ENCODE data around the gene CHCHD4.
A peak's percentile ranks its signal among the peaks of the same experiment; 100 is the strongest.

Gene CHCHD4

GRCh38 chr3:14124615-14125192, at the start of gene CHCHD4, which contains the start of gene TMEM43:
Gene CHCHD4 (minus strand): TSS chr3:14124870. CDS start chr3:14124676, 194 bp downstream.
Gene TMEM43 (plus strand): TSS chr3:14125052. CDS start chr3:14125194, 142 bp downstream.
- DNase-seq (ENCODE audit: low read depth): peak; percentile 99

- DNase-seq (ENCODE audit: low read depth): no peak
Observed at GRCh38 chr3:14172496-14172895, 47.8 kb upstream of the CHCHD4 start.

GRCh38 chr3:14170531-14171159, 46.0 kb upstream of the CHCHD4 start:
- peak; percentile 59 for DNase-seq (ENCODE audit: low read depth)

GRCh38 chr3:14169871-14170270, 45.2 kb upstream of the CHCHD4 start:
- DNase-seq (ENCODE audit: low read depth): no peak

DNA sequence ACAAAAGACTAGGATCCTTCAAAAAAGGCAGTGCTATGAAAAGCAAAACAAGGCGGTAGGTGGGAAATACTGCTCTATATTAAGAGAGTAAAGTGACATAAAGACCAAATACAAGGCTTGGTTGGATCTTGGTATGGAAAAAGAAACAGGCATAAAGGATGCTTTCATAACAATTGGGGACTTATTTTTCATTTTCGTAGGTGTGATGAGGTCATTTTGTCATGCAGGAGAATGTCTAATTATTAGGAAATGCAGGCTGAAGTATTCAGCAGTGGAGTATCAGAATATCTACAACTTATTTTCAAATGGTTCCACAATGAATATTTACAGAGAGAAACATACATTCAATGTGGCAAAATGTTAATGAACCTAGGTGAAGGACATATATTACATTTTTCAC, 44.8 kb upstream of the CHCHD4 start:
- DNase-seq (ENCODE audit: low read depth): no peak

- peak; percentile 60 for DNase-seq (ENCODE audit: low read depth)
Observed at GRCh38 chr3:14166877-14167603, 42.4 kb upstream of the CHCHD4 start.

GRCh38 chr3:14162178-14162577, 37.5 kb upstream of the CHCHD4 start:
- no peak for DNase-seq (ENCODE audit: low read depth)

- DNase-seq (ENCODE audit: low read depth): no peak
Observed at GRCh38 chr3:14161282-14161681, 36.6 kb upstream of the CHCHD4 start.

DNA sequence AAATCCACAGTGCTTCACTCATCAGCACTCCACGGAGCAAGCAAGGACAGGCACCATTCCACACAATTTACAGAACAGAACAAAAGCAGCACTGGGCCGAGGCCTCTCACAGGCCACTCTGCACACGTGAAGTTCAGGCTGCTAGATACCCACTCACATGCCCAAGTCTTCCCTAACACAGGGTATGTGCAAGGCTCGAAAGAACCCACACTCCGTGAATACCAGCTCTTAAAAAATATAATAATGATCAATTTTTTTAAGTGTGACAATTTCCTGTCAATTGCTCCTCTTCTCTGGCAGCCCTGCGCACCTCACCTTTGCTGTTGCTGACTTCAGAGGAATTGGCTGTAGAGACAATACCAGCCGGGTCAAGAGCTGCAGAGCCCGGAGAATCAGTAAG, 34.8 kb upstream of the CHCHD4 start:
- DNase-seq (ENCODE audit: low read depth): no peak

DNA sequence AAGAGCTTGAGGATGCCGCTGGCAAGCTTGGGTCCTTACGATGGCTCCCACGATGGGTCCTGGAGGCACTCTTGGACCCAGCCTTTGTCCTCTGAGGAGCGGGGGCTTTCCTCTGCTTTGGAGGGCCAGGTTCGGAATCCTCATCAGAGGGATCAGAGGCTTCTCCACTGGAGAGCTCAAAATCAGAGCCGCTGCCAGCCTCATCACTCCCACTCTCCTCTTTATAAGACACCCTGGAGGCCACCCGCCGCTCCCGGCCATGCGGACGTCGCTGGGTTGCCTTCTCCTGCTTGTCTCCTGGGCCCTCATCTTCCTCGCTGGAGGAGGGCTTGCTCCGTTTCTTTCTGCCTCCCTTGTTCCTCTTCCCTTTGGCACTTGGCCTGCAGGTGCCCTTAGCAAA, 33.7 kb upstream of the CHCHD4 start:
- DNase-seq (ENCODE audit: low read depth): no peak

GRCh38 chr3:14157951-14158350, 33.3 kb upstream of the CHCHD4 start:
- DNase-seq (ENCODE audit: low read depth): no peak

- no peak for DNase-seq (ENCODE audit: low read depth)
Observed at GRCh38 chr3:14156843-14157561, 32.3 kb upstream of the CHCHD4 start.

GRCh38 chr3:14156201-14156600, 31.5 kb upstream of the CHCHD4 start:
- no peak for DNase-seq (ENCODE audit: low read depth)

- DNase-seq (ENCODE audit: low read depth): no peak
Observed at GRCh38 chr3:14154895-14155440, 30.3 kb upstream of the CHCHD4 start.

GRCh38 chr3:14154276-14154675, 29.6 kb upstream of the CHCHD4 start:
- no peak for DNase-seq (ENCODE audit: low read depth)

GRCh38 chr3:14153663-14154062, 29.0 kb upstream of the CHCHD4 start:
- DNase-seq (ENCODE audit: low read depth): no peak

DNA sequence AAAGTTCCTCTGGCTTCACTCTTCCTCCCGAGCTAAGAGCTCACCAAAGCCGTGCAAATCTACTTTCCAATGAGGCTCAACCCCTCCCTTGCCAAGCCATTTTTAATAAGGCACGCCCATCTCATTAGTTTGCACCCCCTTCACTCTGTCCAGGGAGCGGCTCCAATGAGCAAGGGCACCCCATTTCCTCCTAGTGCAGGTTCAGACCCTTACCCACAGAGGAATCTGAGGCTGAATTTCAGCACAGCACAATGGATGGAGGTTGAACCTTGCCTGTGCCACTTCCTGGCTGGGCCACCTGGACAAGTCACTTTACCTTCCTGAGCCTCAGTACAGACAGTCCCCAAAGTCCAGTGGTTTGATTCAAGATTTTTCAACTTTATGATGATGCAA, 28.3 kb upstream of the CHCHD4 start:
- no peak for DNase-seq (ENCODE audit: low read depth)

- DNase-seq (ENCODE audit: low read depth): no peak
Observed at GRCh38 chr3:14152233-14152962, 27.7 kb upstream of the CHCHD4 start.

GRCh38 chr3:14151471-14152083, 26.9 kb upstream of the CHCHD4 start:
- no peak for DNase-seq (ENCODE audit: low read depth)

- no peak for DNase-seq (ENCODE audit: low read depth)
Observed at GRCh38 chr3:14150491-14151230, 26.0 kb upstream of the CHCHD4 start.

GRCh38 chr3:14150078-14150477, 25.4 kb upstream of the CHCHD4 start:
- no peak for DNase-seq (ENCODE audit: low read depth)
